ENCODE data around the gene TRAFD1.

DNA sequence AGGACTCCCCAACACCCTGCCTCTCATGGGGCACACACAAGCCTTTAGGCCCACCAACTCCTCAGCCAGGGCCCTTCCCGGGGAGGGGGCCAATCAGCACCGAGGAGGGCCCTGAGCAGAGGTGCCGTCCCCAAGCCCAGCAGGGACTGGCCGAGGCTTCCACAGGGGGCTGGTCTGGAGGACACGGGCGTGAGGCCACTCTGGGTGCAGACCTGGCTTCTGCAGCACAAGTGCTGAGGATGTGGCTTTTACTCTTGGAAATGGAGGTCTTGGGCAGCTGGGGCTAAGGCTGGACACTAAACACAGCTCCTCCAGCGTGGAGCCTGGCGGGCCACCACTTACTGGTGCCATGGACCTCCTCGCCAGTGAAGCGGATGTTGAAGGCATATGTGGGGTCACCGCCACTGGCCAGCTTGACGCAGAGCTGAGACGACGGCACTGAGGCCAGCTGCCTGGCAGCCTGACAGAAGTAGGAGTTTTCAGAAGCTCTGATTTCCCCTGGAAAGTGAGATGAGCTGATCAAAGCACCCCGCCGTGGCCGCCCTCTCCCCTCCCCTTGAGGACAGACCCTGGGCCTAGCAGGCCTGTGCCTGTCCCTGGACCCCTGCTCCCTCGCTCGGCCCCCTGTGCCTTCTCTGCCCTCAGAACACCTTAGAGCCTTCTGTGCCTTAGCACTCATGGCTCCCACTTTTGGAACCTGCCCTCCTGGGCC lies 44.0 kb downstream of the TRAFD1 start:
- TF ChIP-seq, protein P1, sequence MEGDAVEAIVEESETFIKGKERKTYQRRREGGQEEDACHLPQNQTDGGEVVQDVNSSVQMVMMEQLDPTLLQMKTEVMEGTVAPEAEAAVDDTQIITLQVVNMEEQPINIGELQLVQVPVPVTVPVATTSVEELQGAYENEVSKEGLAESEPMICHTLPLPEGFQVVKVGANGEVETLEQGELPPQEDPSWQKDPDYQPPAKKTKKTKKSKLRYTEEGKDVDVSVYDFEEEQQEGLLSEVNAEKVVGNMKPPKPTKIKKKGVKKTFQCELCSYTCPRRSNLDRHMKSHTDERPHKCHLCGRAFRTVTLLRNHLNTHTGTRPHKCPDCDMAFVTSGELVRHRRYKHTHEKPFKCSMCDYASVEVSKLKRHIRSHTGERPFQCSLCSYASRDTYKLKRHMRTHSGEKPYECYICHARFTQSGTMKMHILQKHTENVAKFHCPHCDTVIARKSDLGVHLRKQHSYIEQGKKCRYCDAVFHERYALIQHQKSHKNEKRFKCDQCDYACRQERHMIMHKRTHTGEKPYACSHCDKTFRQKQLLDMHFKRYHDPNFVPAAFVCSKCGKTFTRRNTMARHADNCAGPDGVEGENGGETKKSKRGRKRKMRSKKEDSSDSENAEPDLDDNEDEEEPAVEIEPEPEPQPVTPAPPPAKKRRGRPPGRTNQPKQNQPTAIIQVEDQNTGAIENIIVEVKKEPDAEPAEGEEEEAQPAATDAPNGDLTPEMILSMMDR (IDR thresholded peaks at IDR 0.05; ENCODE audit: extremely low read depth in 1 of 2, insufficient read depth in 1 of 2, low read depth in 1 of 2, low read length in 2 of 2): no peak
- TF ChIP-seq EZH2 (IDR thresholded peaks at IDR 0.05; ENCODE audit: borderline replicate concordance, low read depth, low read length, severe bottlenecking) (no peak), POLR2AphosphoS5 (IDR thresholded peaks at IDR 0.05; ENCODE audit: insufficient read depth, low read depth, low read length) (no peak), JUN (IDR thresholded peaks at IDR 0.05; ENCODE audit: borderline replicate concordance, insufficient read depth, insufficient read length, low read depth) (no peak), POLR2A (IDR thresholded peaks at IDR 0.05; ENCODE audit: low read depth, low read length) (no peak), FOS (IDR thresholded peaks at IDR 0.05; ENCODE audit: borderline replicate concordance, insufficient read depth, low read length) (no peak), MYC (IDR thresholded peaks at IDR 0.05; ENCODE audit: low read depth, low read length) (no peak), GATA2 (IDR thresholded peaks at IDR 0.05; ENCODE audit: insufficient read depth, insufficient read length, low read depth, low read length) (no peak)
- TF ChIP-seq, protein P2, sequence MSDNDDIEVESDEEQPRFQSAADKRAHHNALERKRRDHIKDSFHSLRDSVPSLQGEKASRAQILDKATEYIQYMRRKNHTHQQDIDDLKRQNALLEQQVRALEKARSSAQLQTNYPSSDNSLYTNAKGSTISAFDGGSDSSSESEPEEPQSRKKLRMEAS (IDR thresholded peaks at IDR 0.05; ENCODE audit: insufficient read depth, insufficient read length): no peak
